K562 (cell line): ENCODE results near the gene ARID3B. TPM values are rescaled to one million over a fixed set of nuclear protein-coding genes. Genes with fewer than 3 reads are reported as not detected.

ENCODE experiments used
- ATAC-seq: fragments of 200-7000 bp; cut with Tn5 transposase; 3 replicates; pipeline ENCODE4 v1.9.1; 2020; ENCODE audit warnings: moderate library complexity
- BruUV-seq: library from RNA; stranded (reverse); fragments of 400-500 nt; replicated peaks from 2 replicates; lab custom pipeline; 2021; lab: Mats Ljungman, UMichigan
- CTCF ChIA-PET: fragments of 300-600 bp; formaldehyde crosslinking; extraction: SDS; loops from one replicate; lab custom pipeline; 2021; ENCODE audit warnings: low intra/inter-chr PET ratio; lab: Yijun Ruan, JAX
- POLR2A ChIA-PET: fragments of 300-600, 350-650 bp; sonication (Branson Sonifier 250); formaldehyde crosslinking; extraction: SDS; loops from one replicate; lab custom pipeline; 2021; ENCODE audit warnings: antibody characterized with exemption, inconsistent platforms; lab: Yijun Ruan, JAX
- DNase-seq, 4 experiments: peaks; one replicate each; pipeline versions ENCODE4 v3.0.0 to v3.0.0-alpha.2; 2011 to 2018; ENCODE audit warnings: low spot score in 3 of 4, mixed read lengths in 3 of 4; ENCODE audit errors: extremely low read depth in 1 of 4
- FAIRE-seq: peaks from 2 replicates; lab custom pipeline; 2011; peaks lifted over from hg19 to GRCh38; lab: Jason Lieb, UNC
- H2AFZ ChIP-seq: 2 replicates; pipeline ENCODE4 v1.6.0; 2011; ENCODE audit warnings: low read depth, low read length, control low read depth, inconsistent platforms
- H3K27ac ChIP-seq: fragments of 200-600 bp; 3 replicates; pipeline ENCODE4 v1.8.0; 2011; ENCODE audit warnings: low read depth, mild to moderate bottlenecking, control low read depth, inconsistent platforms, low read length, moderate library complexity, mixed read lengths; ENCODE audit errors: extremely low read depth
- H3K27me3 ChIP-seq, 2 experiments: fragments of 300-600 bp in 1 of 2; 2 replicates in 1 of 2; 3 replicates in 1 of 2; pipeline versions ENCODE4 v1.6.0 to v1.8.0; 2011; ENCODE audit warnings: inconsistent platforms in 2 of 2, low read length in 2 of 2, mild to moderate bottlenecking in 1 of 2, mixed read lengths in 1 of 2, moderate library complexity in 1 of 2; ENCODE audit not compliant: control insufficient read depth in 2 of 2, insufficient read depth in 2 of 2
- H3K36me3 ChIP-seq: fragments of 300-600 bp; 3 replicates; pipeline ENCODE4 v1.8.0; 2011; ENCODE audit warnings: mild to moderate bottlenecking, low read length, inconsistent platforms; ENCODE audit not compliant: control insufficient read depth, insufficient read depth
- H3K4me1 ChIP-seq, 2 experiments: fragments of 200-600 bp in 1 of 2; replicated peaks in 1 of 2; 2 replicates in 1 of 2; 3 replicates in 1 of 2; pipeline versions ENCODE4 v1.5.1 to v1.8.0; 2011; ENCODE audit warnings: inconsistent platforms in 2 of 2, low read length in 2 of 2, mild to moderate bottlenecking in 1 of 2, mixed read lengths in 1 of 2, moderate library complexity in 1 of 2; ENCODE audit not compliant: control insufficient read depth in 2 of 2, insufficient read depth in 2 of 2
- H3K4me2 ChIP-seq: 2 replicates; pipeline ENCODE4 v1.6.1; 2011; ENCODE audit warnings: low read length, control low read depth, inconsistent platforms, mixed read lengths; ENCODE audit not compliant: insufficient read depth
- H3K4me3 ChIP-seq: fragments of 200-600 bp; sonication (generic), shearing (Covaris generic); 2 replicates; pipeline ENCODE4 v1.5.1; 2016; ENCODE audit warnings: control low read depth, inconsistent platforms
- H3K79me2 ChIP-seq: fragments of 200-600 bp; 3 replicates; pipeline ENCODE4 v1.8.0; 2011; ENCODE audit warnings: low read length, inconsistent platforms; ENCODE audit not compliant: control insufficient read depth, insufficient read depth
- H3K9ac ChIP-seq, 2 experiments: 2 replicates each; pipeline versions ENCODE4 v1.6.0 to v1.6.1; 2011; ENCODE audit warnings: low read depth in 2 of 2, low read length in 2 of 2, control low read depth in 1 of 2, inconsistent platforms in 1 of 2, mild to moderate bottlenecking in 1 of 2, mixed read lengths in 1 of 2; ENCODE audit not compliant: insufficient read depth in 1 of 2
- H3K9me1 ChIP-seq: one replicate; pipeline ENCODE4 v1.6.0; 2011; ENCODE audit warnings: inconsistent platforms, mild to moderate bottlenecking, low read length, moderate library complexity; ENCODE audit not compliant: control insufficient read depth, insufficient read depth
- H3K9me3 ChIP-seq: replicated peaks from 2 replicates; pipeline ENCODE4 v1.5.1; 2011; ENCODE audit warnings: low read depth, low read length, inconsistent platforms; ENCODE audit not compliant: control insufficient read depth, insufficient read depth
- H4K20me1 ChIP-seq: replicated peaks from 2 replicates; pipeline ENCODE4 v1.6.1; 2011; ENCODE audit warnings: low read length, inconsistent platforms, mixed read lengths; ENCODE audit not compliant: control insufficient read depth, insufficient read depth
- BHLHE40 ChIP-seq: IDR thresholded peaks from 2 replicates; pipeline ENCODE4 v1.6.1; 2011; ENCODE audit warnings: low read length, improper control_type of control experiment
- CAMTA2 ChIP-seq: fragments of 250-450 bp; sonication (Bioruptor Pico); conservative IDR thresholded peaks from 2 replicates; pipeline ENCODE4 v1.5.1; 2022
- HDGF ChIP-seq: fragments of 450-650 bp; IDR thresholded peaks from 2 replicates; pipeline ENCODE4 v1.6.1; 2016
- PHB ChIP-seq: fragments of 250-450 bp; sonication (Bioruptor Pico); IDR thresholded peaks from 2 replicates; pipeline ENCODE4 v1.5.0; 2021
- RBM14 ChIP-seq: fragments of 200-400 bp; formaldehyde crosslinking; IDR thresholded peaks from 2 replicates; pipeline ENCODE4 v1.6.1; 2018; ENCODE audit warnings: low read depth, mild to moderate bottlenecking, low read length, moderate library complexity, borderline replicate concordance; ENCODE audit not compliant: insufficient read depth
- TAF15 ChIP-seq: fragments of 200-400 bp; formaldehyde crosslinking; IDR thresholded peaks from 2 replicates; pipeline ENCODE4 v1.6.1; 2017; ENCODE audit warnings: mild to moderate bottlenecking, low read depth, low read length, moderate library complexity
- WGBS: fragments of 100-300 bp; shearing (Covaris generic); methylation state at CpG from one replicate; pipeline ENCODE4 v1.1.6; 2016; ENCODE audit warnings: low coverage, mixed read lengths; ENCODE audit not compliant: insufficient coverage; ENCODE audit errors: missing lambda C conversion rate; 5-methylcytosine and 5-hydroxymethylcytosine counted together
- in situ Hi-C: fragments of 300-500 bp; cut with MboI; formaldehyde crosslinking; loops from 4 replicates; pipeline ENCODE4 v1.15.0; 2018; ENCODE audit warnings: inconsistent platforms, mixed read lengths
- intact Hi-C: fragments of 100-400 bp; cut with micrococcal nuclease; formaldehyde crosslinking; loops from 2 replicates; pipeline ENCODE4 v1.14.2; 2022
- polyA plus RNA-seq, 8 experiments: library from polyadenylated mRNA; depleted of rRNA in 4 of 8; stranded (reverse) in 5 of 8; unstranded in 3 of 8; fragments of >200 nt; fragmentation: Nextera tagmentation in 2 of 8; fragmentation: Illumina TruSeq in 1 of 8; extraction: Ambion mirVana in 2 of 8; extraction: Trizol in 1 of 8; gene quantifications; 2 replicates each; pipeline versions ENCODE4 v1.2.1 to v1.2.3, GENCODE V29; 2011 to 2014; ENCODE audit warnings: inconsistent platforms in 1 of 8, missing spikeins in 1 of 8
- total RNA-seq, 7 experiments: library from RNA; depleted of rRNA in 6 of 7; stranded (reverse); fragments of >200 nt in 6 of 7; fragmentation: Illumina TruSeq in 2 of 7; extraction: Trizol in 2 of 7; gene quantifications; 2 replicates each; pipeline versions ENCODE4 v1.2.1 to v1.2.3, GENCODE V29; 2011 to 2021; ENCODE audit warnings: low replicate concordance in 1 of 7
- TF ChIP-seq, protein P1 (sequence below), 2 experiments: fragments of 450-650 bp in 1 of 2; IDR thresholded peaks; 2 replicates each; pipeline ENCODE4 v1.6.1; 2011 to 2017; ENCODE audit warnings: low read depth in 2 of 2, antibody characterized with exemption in 1 of 2, borderline replicate concordance in 1 of 2, low read length in 1 of 2, mild to moderate bottlenecking in 1 of 2, mixed read lengths in 1 of 2; ENCODE audit not compliant: control insufficient read depth in 1 of 2

ARID3B gene
- total and polyA plus RNA-seq, 9 of the 15 experiments (the other 6 are each of a cell fraction or from before 2014, with no cell fraction given): 0.32 to 15.1 (median 7.1) TPM

- peak; percentile 97 for TF ChIP-seq BHLHE40
- no peak for TF ChIP-seq TAF15
- no peak for TF ChIP-seq RBM14
Observed at GRCh38 chr15:74545776-74546656, 5.0 kb downstream of the ARID3B start (continued).

- no peak for FAIRE-seq
- Histone ChIP-seq H3K79me2 (peaks cover 22% of the 10 kb centered on the region; the same call in 2 of the 3 replicates), H3K4me3 (no peak overlapping the region), H4K20me1 (peaks cover 50% of the 10 kb centered on the region), H3K27ac (no peak overlapping the region), H3K4me1 (peaks cover 8 to 20% of the 10 kb centered on the region in 2 experiments), H3K9ac (no peak overlapping the region), H2AFZ (no peak overlapping the region), H3K27me3 (no peaks in the 10 kb centered on the region), H3K9me1 (no peaks in the 10 kb centered on the region), H3K36me3 (peaks cover 25% of the 10 kb centered on the region), H3K4me2 (no peak overlapping the region), H3K9me3 (no peaks in the 10 kb centered on the region)
- in situ Hi-C loops (loop anchor here (5.0 kb wide), 1 partner anchor 65 kb away; no protein-coding TSS in a partner anchor), intact Hi-C loops (loop anchor here (2.0 to 5.0 kb wide), 2 partner anchors 37 to 50 kb away; no protein-coding TSS in a partner anchor)
- ChIA-PET CTCF (no interaction called here), POLR2A (interaction anchor here (0.8 to 0.9 kb wide), 3 partner anchors 9 to 943 kb away, joined by 3 read pairs; no protein-coding TSS in a partner anchor)
- ATAC-seq: no peak
- WGBS: 59% methylated on average over 3 of the region's 3 CpGs
- TF ChIP-seq CAMTA2 (CRISPR knock-in tag): no peak
- no peak for TF ChIP-seq PHB (CRISPR knock-in tag)
- TF ChIP-seq, protein P1, sequence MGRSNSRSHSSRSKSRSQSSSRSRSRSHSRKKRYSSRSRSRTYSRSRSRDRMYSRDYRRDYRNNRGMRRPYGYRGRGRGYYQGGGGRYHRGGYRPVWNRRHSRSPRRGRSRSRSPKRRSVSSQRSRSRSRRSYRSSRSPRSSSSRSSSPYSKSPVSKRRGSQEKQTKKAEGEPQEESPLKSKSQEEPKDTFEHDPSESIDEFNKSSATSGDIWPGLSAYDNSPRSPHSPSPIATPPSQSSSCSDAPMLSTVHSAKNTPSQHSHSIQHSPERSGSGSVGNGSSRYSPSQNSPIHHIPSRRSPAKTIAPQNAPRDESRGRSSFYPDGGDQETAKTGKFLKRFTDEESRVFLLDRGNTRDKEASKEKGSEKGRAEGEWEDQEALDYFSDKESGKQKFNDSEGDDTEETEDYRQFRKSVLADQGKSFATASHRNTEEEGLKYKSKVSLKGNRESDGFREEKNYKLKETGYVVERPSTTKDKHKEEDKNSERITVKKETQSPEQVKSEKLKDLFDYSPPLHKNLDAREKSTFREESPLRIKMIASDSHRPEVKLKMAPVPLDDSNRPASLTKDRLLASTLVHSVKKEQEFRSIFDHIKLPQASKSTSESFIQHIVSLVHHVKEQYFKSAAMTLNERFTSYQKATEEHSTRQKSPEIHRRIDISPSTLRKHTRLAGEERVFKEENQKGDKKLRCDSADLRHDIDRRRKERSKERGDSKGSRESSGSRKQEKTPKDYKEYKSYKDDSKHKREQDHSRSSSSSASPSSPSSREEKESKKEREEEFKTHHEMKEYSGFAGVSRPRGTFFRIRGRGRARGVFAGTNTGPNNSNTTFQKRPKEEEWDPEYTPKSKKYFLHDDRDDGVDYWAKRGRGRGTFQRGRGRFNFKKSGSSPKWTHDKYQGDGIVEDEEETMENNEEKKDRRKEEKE (IDR thresholded peaks at IDR 0.05; ENCODE audit: borderline replicate concordance in 1 of 2, control insufficient read depth in 1 of 2, low read depth in 2 of 2, low read length in 1 of 2): no peak
- TF ChIP-seq HDGF: no peak
- no peak for DNase-seq
- BruUV-seq: no TSS peak
Observed at GRCh38 chr15:74547616-74548015, 6.6 kb downstream of the ARID3B start.
